Peyer's patch (tissue), 4 donors: Measurements from ENCODE around the gene SGTB.

Experiments used
- CTCF ChIP-seq, 6 experiments: fragments of 450-650 bp in 4 of 6; fragments of 200-600 bp in 2 of 6; sonication (generic) in 1 of 6; IDR thresholded peaks; one replicate each; pipeline ENCODE4 v1.5.1; 2017 to 2019; ENCODE audit warnings: antibody characterized with exemption in 6 of 6, mild to moderate bottlenecking in 3 of 6, moderate library complexity in 1 of 6
- POLR2A ChIP-seq, 2 donors: fragments of 450-650 bp; IDR thresholded peaks; one replicate each; pipeline ENCODE4 v1.5.1; 2017; ENCODE audit warnings: antibody characterized with exemption in 2 of 2, mild to moderate bottlenecking in 2 of 2, moderate library complexity in 2 of 2

- no peak for TF ChIP-seq CTCF (IDR thresholded peaks at IDR 0.05)
- no peak for TF ChIP-seq POLR2A (IDR thresholded peaks at IDR 0.05)
Observed at GRCh38 chr5:65771266-65771665, 49.4 kb upstream of the SGTB start.
